Measurements from ENCODE around the gene ADGRD2. TPM values are rescaled to one million over a fixed set of nuclear protein-coding genes. Genes with fewer than 3 reads are reported as not detected.

ADGRD2 gene
- total and polyA plus RNA-seq, 9 donors = not detected

DNA sequence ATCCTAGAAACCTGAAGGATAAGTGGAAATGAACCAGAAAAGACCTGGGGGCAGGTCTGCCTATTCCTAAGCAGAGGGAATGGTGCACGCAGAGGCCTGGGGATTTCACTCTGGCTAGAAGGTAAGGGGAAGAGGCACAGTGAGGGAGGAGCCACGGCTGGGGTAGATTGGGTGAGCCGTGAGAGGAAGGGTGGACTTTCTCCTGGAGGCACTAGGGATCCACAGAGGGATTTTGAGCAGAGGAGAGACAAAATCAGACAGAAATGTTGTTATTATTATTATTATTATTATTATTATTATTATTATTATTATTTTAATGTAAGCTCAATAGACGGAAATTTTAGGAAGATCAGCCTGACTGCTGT is 3.0 kb upstream of the ADGRD2 start:
- H3K4me1 ChIP-seq (ENCODE audit: insufficient read depth) = peaks cover 3% of the 10 kb centered on the region
- intact Hi-C loops (cut with DNase I) = no loop called here
- no peaks in the 10 kb centered on the region for H3K9me3 ChIP-seq
- H3K4me3 ChIP-seq = no peak overlapping the region
- no peaks in the 10 kb centered on the region for H3K36me3 ChIP-seq
- TF ChIP-seq EP300 (IDR thresholded peaks at IDR 0.05) (no peak), CTCF (IDR thresholded peaks at IDR 0.05) (no peak), POLR2A (IDR thresholded peaks at IDR 0.05) (no peak)
- DNase-seq = no peak
- H3K27ac ChIP-seq = no peak overlapping the region
- no peaks in the 10 kb centered on the region for H3K27me3 ChIP-seq
- whole genome bisulfite sequencing, 3 donors = 50 to 64% (median 60%) methylated on average over 4 of the region's 4 CpGs

DNA sequence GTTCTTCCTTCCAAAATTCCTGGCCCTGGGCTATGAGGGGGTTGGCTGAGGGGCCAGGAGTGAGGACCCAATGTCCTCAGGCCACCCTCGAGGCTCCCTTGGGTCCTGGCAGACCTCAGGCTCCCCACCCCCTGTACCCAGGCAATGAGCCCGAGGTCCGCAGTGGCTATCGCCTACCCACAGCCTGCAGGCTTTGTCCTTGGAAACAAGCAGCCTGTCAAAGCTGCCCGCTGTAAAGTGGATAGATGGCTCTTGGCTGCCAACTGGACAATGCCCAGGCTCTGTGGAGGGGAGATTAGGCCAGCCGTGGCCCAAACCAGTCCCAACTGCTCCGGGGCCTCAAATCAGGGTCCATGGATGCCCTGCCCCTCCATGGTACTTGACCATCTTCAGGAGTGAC is 2.2 kb upstream of the ADGRD2 start:
- H3K9me3 ChIP-seq = no peaks in the 10 kb centered on the region

DNA sequence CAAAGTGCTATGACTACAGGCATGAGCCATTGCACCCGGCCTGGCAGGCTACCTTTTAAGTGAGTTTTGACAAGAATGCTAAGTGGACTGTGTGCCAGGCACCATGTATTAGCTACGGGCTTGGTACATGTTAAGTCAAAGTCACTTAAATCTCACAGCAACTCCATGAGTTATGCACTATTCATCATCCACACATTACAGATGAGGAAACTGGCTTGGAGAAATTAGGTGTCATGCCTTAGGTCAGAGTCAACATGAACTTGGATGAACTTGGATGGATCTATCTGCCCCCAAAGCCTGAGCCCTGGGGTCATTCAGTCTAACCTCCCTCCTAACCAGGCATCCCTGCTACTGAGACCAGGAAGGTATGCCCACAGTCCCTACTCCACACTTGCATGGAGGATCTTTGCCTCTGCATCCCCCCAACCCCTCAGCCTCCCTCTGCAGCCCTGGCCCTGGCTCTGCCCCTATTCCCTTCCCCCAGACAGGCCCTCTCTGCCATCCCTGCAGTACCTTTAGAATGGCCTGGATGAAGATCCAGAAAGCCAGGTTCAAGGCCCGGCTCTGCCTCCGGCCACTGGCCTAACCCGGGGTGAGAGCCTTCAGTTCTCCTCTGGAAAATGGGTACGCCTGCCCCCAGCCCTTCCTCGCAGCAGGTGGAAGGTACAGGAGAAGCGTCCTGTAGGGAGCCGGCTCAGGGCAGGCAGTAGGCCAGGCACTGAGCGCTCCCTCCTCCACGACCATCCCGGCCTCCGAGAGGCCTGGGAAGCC is 685 bp upstream of the ADGRD2 start:
- Histone ChIP-seq H3K4me3 (no peak overlapping the region), H3K27me3 (no peaks in the 10 kb centered on the region), H3K36me3 (no peaks in the 10 kb centered on the region), H3K4me1 (ENCODE audit: insufficient read depth) (peaks cover 3% of the 10 kb centered on the region), H3K27ac (no peak overlapping the region), H3K9me3 (no peaks in the 10 kb centered on the region)
- TF ChIP-seq EP300 (IDR thresholded peaks at IDR 0.05) (no peak), CTCF (IDR thresholded peaks at IDR 0.05) (no peak), POLR2A (IDR thresholded peaks at IDR 0.05) (no peak)
- no peak for DNase-seq
- 76 to 80% (median 77%) methylated on average over 13 of the region's 13 CpGs for WGBS, 3 donors
- intact Hi-C loops (cut with DNase I) = no loop called here

More for the DNA sequence above, 2.2 kb upstream of the ADGRD2 start:
- no peaks in the 10 kb centered on the region for H3K36me3 ChIP-seq
- H3K27ac ChIP-seq = no peak overlapping the region
- H3K4me1 ChIP-seq (ENCODE audit: insufficient read depth) = peaks cover 3% of the 10 kb centered on the region
- 30 to 63% (median 45%) methylated on average over 7 of the region's 7 CpGs for WGBS, 3 donors
- H3K4me3 ChIP-seq = no peak overlapping the region
- intact Hi-C loops (cut with DNase I) = no loop called here
- no peak for DNase-seq
- no peaks in the 10 kb centered on the region for H3K27me3 ChIP-seq
- TF ChIP-seq POLR2A (IDR thresholded peaks at IDR 0.05) = no peak
- TF ChIP-seq CTCF (IDR thresholded peaks at IDR 0.05) = no peak
- TF ChIP-seq EP300 (IDR thresholded peaks at IDR 0.05) = no peak

GRCh38 chr9:124450931-124451661 is 845 bp downstream of the ADGRD2 start:
- DNase-seq = no peak
- Histone ChIP-seq H3K27ac (no peak overlapping the region), H3K36me3 (no peaks in the 10 kb centered on the region), H3K4me1 (ENCODE audit: insufficient read depth) (peaks cover 3% of the 10 kb centered on the region), H3K27me3 (no peaks in the 10 kb centered on the region), H3K4me3 (no peak overlapping the region), H3K9me3 (no peaks in the 10 kb centered on the region)
- intact Hi-C loops (cut with DNase I) = no loop called here
- TF ChIP-seq CTCF (IDR thresholded peaks at IDR 0.05) (no peak), EP300 (IDR thresholded peaks at IDR 0.05) (no peak), POLR2A (IDR thresholded peaks at IDR 0.05) (no peak)
- WGBS, 3 donors = 31 to 45% (median 32%) methylated on average over 19 of the region's 19 CpGs
